DND-41 (cell line): ENCODE measurements around the gene KIRREL3.

Experiments used
- CTCF ChIP-seq: IDR thresholded peaks from 2 replicates; pipeline ENCODE4 v1.5.1; 2012; ENCODE audit warnings: borderline replicate concordance, low read length, moderate library complexity, mild to moderate bottlenecking; ENCODE audit not compliant: poor library complexity, severe bottlenecking; ENCODE audit errors: extremely low read depth
- EZH2 ChIP-seq: IDR thresholded peaks from 3 replicates; pipeline ENCODE4 v1.6.1; 2012; ENCODE audit warnings: borderline replicate concordance, low read depth, mild to moderate bottlenecking, moderate library complexity, low read length, inconsistent platforms; ENCODE audit not compliant: severe bottlenecking

- TF ChIP-seq CTCF (no peak), EZH2 (no peak)
Measured at GRCh38 chr11:126498281-126498680, 502.3 kb downstream of the KIRREL3 start.
